ENCODE data around the gene PGAM5.

- TF ChIP-seq SP1 (IDR thresholded peaks at IDR 0.05; ENCODE audit: low read depth, low read length): no peak
- no peak for TF ChIP-seq CTCF (IDR thresholded peaks at IDR 0.05 in 2 of 3, conservative IDR thresholded peaks at IDR 0.05 in 1 of 3; ENCODE audit: control insufficient read depth in 2 of 3, extremely low read depth in 1 of 3, insufficient read depth in 1 of 3, low read depth in 3 of 3, low read length in 3 of 3)
- TF ChIP-seq TCF3 (IDR thresholded peaks at IDR 0.05; ENCODE audit: borderline replicate concordance, insufficient read depth, low read depth, low read length): no peak
- no peak for TF ChIP-seq RAD21 (IDR thresholded peaks at IDR 0.05; ENCODE audit: insufficient read depth, low read depth, low read length)
- no peak for TF ChIP-seq POLR2A (IDR thresholded peaks at IDR 0.05; ENCODE audit: low read depth, low read length)
- no peak for TF ChIP-seq BRCA1 (IDR thresholded peaks at IDR 0.05; ENCODE audit: low read depth, low read length)
- TF ChIP-seq NRF1 (conservative IDR thresholded peaks at IDR 0.05; ENCODE audit: low read depth, low read length): no peak
- TF ChIP-seq POLR2AphosphoS5 (IDR thresholded peaks at IDR 0.05; ENCODE audit: low read length): no peak
- TF ChIP-seq ZBTB33 (IDR thresholded peaks at IDR 0.05): no peak
- TF ChIP-seq, protein P1, sequence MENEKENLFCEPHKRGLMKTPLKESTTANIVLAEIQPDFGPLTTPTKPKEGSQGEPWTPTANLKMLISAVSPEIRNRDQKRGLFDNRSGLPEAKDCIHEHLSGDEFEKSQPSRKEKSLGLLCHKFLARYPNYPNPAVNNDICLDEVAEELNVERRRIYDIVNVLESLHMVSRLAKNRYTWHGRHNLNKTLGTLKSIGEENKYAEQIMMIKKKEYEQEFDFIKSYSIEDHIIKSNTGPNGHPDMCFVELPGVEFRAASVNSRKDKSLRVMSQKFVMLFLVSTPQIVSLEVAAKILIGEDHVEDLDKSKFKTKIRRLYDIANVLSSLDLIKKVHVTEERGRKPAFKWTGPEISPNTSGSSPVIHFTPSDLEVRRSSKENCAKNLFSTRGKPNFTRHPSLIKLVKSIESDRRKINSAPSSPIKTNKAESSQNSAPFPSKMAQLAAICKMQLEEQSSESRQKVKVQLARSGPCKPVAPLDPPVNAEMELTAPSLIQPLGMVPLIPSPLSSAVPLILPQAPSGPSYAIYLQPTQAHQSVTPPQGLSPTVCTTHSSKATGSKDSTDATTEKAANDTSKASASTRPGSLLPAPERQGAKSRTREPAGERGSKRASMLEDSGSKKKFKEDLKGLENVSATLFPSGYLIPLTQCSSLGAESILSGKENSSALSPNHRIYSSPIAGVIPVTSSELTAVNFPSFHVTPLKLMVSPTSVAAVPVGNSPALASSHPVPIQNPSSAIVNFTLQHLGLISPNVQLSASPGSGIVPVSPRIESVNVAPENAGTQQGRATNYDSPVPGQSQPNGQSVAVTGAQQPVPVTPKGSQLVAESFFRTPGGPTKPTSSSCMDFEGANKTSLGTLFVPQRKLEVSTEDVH (IDR thresholded peaks at IDR 0.05; ENCODE audit: low read depth, partially characterized antibody): no peak
- no peak for TF ChIP-seq CBX5 (IDR thresholded peaks at IDR 0.05; ENCODE audit: low read depth)
- no peak for TF ChIP-seq HDGF (IDR thresholded peaks at IDR 0.05)
- TF ChIP-seq CEBPB (IDR thresholded peaks at IDR 0.05; ENCODE audit: borderline replicate concordance in 1 of 2, low read depth in 2 of 2, low read length in 2 of 2): no peak
- TF ChIP-seq IKZF1 (conservative IDR thresholded peaks at IDR 0.05): no peak
These were observed 36.8 kb downstream of the PGAM5 start for GRCh38 chr12:132747395-132747794.

Measured in GM12878 (cell line).